Anterior cingulate cortex (tissue), 58 donors: ENCODE results near the gene TMA7B.
A peak's percentile ranks its signal among the peaks of the same experiment; 100 is the strongest.
"Not testable (repeated sequence)": the region's sequence is repeated elsewhere in the genome, so short reads cannot be mapped to it uniquely, and the experiment has no call there.

Source experiments
- DNase-seq, 58 donors: peaks; one replicate each; lab custom pipeline; 2025; lab: John Stamatoyannopoulos, UW

TMA7B gene

GRCh38 chr22:39973656-39974055, 13.5 kb downstream of the TMA7B start:
- no peak for DNase-seq

- DNase-seq = no peak
Observed at GRCh38 chr22:39974065-39974464, 13.9 kb downstream of the TMA7B start.

GRCh38 chr22:39979048-39979447, 18.9 kb downstream of the TMA7B start:
- no peak for DNase-seq

- no peak for DNase-seq
Observed at GRCh38 chr22:39979458-39979857, 19.3 kb downstream of the TMA7B start.

- DNase-seq = peak in 8 of 58 donors; percentile 2 to 26 (median 17)
Observed at GRCh38 chr22:39980596-39980995, 20.4 kb downstream of the TMA7B start.

DNA sequence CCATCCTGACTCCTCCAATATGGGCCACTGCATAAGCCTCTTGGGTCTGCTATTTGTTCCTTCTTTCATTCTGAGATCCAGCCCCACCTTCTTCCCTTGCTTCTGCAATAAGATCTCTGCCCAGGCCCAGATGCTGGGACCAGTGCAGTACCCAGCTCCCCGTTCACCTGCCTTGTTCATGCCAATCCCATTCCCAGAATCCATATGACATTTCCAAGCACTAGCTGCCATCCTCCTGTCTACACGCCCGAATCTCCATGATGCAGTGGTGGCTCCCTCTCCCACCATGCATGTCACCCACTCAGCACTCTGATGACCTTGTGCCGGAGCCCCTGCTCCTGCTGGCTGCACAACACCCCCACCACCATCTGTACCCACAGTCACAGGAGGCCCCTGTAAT, 23.1 kb downstream of the TMA7B start:
- no peak for DNase-seq

DNA sequence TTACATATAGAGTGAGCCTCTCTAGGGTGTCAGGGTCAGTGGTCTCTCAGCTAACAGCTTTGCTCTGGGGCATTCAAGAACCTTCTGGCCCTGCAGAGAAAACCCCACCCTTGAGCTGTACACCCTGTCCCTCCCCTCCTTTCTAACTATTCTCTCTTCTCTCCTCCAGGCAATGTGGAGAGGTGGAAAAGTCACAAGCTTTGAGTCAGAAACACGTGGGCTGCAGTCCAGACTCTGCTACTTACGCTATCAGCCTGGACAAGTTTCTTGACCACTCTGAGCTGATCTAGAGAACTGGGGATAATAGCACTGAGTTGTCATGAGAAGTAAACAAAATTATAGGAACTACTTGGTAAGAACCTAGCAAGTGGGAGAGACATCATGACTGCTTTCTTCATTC, 23.8 kb downstream of the TMA7B start:
- DNase-seq = no peak

GRCh38 chr22:39984746-39985145, 24.5 kb downstream of the TMA7B start:
- no peak for DNase-seq

GRCh38 chr22:39985383-39986035, 25.3 kb downstream of the TMA7B start:
- peak in 1 of 58 donors; percentile 50 for DNase-seq

- DNase-seq = no peak
Observed at GRCh38 chr22:39988386-39989114, 28.4 kb downstream of the TMA7B start.

DNA sequence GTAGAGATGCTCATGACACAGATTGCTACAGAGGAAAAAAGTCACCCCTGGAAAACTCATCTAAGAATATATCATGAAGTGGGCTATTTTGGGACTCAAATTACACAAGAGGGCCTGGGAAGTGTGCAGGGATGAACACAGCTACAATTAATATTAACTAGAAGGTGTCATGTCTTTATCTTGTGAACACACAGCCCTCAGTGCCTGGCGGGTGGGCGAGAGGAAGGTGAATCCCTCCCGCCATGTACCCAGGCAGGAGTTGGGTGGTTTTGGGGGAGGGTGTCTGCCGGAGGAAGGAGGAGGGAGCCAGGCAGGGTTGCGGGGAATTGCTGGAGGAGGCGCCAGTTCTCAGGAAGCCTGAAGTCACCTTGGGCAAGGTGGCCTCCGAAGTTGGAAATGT, 29.4 kb downstream of the TMA7B start:
- peak in 1 of 58 donors; percentile 20 for DNase-seq

- no peak for DNase-seq
Observed at GRCh38 chr22:39990686-39991085, 30.5 kb downstream of the TMA7B start.

GRCh38 chr22:39991159-39991860, 31.1 kb downstream of the TMA7B start:
- DNase-seq = no peak

- DNase-seq = no peak
Observed at GRCh38 chr22:39992088-39992826, 32.1 kb downstream of the TMA7B start.

GRCh38 chr22:39992894-39993293, 32.7 kb downstream of the TMA7B start:
- not testable (repeated sequence) for DNase-seq

GRCh38 chr22:39994041-39994565, 33.9 kb downstream of the TMA7B start:
- peak in 1 of 58 donors; percentile 3 for DNase-seq

GRCh38 chr22:39994566-39995392, 34.6 kb downstream of the TMA7B start, which contains the start of gene FAM83F:
FAM83F (plus strand) TSS chr22:39994954; CDS start chr22:39995043, 89 bp downstream.
- no peak for DNase-seq

DNA sequence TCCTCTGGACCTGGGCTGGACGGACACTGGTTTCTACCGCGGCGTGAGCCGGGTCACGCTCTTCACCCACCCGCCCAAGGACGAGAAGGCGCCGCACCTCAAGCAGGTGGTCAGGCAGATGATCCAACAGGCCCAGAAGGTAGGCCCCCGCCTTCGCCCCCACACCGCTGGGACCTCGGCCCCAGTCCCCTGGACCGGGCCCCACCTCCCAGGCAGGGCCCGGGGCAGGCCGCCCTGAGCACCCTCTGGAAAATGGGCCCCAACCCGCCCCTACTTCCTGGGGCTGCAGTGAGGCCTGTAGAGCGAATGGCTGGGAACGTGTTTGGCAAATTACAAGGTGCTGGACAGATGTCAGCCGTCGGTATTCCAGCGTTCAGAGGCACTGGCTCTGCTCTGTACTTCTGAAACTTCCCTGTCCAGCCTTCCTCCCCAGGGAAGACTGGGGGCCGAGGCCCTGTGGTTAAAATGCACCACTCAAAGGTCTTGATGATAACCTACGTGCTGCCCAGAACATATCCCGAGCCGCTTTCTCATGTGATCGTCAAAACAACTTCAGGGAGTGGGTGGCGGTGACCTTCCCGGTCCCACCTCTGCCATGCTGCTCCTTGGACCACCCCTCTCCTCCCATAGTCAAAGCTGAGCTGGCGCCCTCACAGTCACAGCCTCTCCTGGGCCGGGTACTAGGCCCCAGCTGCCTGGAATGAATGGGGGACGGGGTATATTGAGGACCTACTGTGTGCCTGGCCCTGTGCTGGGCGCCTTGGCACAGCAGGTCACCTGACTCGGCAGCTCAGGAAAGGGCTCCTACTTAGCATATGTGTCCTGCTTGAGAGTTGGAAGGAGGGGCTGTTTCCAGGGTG, 35.4 kb downstream of the TMA7B start:
- DNase-seq = no peak

DNA sequence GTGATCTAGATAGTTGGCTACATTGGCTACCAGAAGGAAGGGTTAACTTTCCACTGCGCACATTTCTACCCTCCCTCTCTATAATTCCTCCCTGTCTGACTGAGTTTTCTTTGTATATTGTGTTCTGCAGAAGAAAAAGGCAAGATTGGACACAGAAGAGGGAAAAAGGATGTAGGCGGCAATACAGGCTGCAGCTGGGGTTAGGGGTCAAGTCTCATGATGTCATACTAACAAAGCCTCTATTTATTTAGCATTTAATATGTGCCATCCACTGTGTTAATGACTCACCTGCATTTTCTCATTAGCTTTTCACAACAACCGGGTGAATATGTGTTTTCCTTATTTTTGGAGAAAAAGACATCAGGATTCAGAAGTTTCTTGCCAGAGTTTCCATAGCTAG, 36.5 kb downstream of the TMA7B start:
- DNase-seq = no peak
